Iris pigment epithelial cell (primary cell): ENCODE measurements around the gene KRT71.
A peak's percentile ranks its signal among the peaks of the same experiment; 100 is the strongest.
"Not testable (repeated sequence)": the region's sequence is repeated elsewhere in the genome, so short reads cannot be mapped to it uniquely, and the experiment has no call there.

Experiments used
- DNase-seq: peaks from one replicate; pipeline ENCODE4 v3.0.0-alpha.2; 2011; ENCODE audit warnings: low read depth

KRT71 gene

GRCh38 chr12:52552681-52553195 lies at the start of gene KRT71:
KRT71 (minus strand) TSS chr12:52553145; CDS start chr12:52553077, 68 bp downstream.
- no peak for DNase-seq

DNA sequence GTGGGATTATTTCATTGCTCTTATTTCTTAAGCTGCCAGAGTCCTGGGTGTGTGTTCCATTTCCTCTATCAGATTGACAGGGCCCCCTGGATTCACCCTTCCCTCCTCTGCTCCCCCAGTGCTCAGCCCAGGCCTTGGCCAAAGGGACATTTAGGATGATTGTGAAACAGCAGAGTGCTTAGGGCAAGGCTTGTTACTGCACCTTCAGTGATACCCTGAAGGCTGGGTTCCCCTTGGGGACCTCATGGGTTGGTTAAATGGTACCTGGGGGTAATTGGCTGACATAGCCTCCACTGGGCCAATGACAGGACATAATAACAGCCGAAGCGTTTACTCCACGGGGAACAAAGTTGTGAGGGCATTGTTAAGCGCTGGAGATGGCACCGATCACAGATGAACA lies 49.6 kb upstream of the KRT71 start:
- DNase-seq = no peak

DNA sequence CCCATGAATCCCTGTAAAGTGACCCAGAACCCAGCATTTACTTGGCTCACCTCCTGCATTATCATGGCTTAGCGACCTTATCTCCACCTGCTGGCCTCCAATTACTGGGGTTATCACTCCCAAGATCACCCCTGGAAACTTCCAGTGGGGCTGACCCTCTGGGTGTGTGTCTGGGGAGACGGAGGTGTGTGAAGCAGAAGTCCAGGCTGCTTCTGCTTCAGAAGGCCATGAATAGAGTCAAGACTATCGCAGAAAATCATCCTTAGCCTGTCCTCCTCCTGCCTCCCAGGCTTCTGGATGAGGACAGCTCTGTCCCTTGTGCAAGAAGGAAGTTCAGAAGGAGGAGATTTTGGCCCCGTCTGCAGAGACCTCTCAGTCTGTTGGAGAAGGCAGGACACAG lies 48.7 kb upstream of the KRT71 start:
- DNase-seq = no peak

DNA sequence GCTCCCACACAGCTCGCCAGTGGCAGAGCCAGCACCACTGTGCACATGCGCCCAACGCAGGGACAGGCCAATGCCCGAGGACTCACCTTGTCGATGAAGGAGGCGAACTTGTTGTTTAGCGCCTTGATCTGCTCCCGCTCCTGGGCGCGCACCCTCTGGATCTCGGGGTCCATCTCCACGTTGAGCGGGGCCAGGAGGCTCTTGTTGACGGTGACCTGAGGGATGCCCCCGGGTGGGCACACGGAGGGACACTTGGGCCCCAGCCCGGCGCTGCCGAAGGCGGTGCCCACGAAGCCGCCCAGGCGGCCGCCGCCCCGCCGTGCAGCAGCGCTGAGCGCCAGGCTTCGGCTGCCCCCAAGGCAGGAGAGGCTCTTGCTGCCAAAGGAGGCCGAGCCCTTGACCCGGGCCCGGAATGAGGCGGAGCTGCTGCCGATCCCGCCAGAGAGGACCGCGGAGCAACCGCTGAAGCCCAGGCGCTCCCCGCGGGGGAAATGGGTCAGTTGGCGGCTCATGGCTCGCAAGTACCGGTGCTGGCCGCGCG lies 48.1 kb upstream of the KRT71 start, which contains the start of gene KRT72:
Gene KRT72 (minus strand): TSS at position 523 of the 541 bp plus-strand sequence. CDS start 11 bp downstream, at position 512.
- DNase-seq = no peak

DNA sequence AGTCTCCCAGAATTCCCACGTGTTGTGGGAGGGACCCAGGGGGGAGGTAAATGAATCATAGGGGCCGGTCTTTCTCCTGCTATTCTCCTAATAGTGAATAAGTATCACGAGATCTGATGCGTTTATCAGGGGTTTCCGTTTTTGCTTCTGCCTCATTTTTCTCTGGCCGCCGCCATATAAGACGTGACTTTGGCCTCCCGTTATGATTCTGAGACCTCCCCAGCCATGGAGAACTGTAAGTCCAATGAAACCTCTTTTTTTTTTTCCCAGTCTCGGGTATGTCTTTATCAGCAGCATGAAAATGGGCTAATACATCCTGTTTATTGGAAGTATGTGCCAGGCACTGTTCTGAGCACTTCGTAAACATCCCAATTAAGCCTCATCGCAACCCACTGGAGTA lies 47.5 kb upstream of the KRT71 start:
- no peak for DNase-seq

GRCh38 chr12:52600071-52600470 lies 47.1 kb upstream of the KRT71 start:
- DNase-seq = no peak

DNA sequence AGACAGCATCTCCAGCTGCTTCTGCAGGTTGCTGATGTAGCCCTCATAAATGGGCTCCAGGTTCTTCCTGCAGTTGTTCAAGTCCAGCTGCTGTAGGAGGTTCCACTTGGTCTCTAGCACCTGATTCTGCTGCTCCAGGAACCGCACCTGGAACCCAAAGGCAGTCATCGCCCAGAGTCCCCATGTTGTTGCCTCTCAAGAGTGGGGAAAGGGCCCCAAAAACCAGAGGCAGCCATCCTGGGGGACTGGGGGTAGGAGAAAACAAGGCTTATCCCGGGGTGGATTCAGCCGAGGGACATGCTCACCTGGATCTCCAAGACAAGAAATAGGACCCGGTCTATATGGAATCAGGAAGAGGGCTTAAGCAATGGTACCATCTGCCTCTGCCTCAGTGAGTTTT lies 46.0 kb upstream of the KRT71 start:
- no peak for DNase-seq

DNA sequence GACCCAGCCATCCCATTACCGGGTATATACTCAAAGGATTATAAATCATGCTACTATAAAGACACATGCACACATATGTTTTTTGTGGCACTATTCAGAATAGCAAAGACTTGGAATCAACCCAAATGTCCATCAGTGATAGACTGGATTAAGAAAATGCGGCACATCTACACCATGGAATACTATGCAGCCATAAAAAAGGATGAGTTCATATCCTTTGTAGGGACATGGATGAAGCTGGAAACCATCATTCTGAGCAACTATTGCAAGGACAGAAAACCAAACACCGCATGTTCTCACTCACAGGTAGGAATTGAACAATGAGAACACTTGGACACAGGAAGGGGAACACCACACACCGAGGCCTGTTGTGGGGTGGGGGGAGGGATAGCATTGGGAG lies 41.3 kb upstream of the KRT71 start:
- DNase-seq = not testable (repeated sequence)

DNA sequence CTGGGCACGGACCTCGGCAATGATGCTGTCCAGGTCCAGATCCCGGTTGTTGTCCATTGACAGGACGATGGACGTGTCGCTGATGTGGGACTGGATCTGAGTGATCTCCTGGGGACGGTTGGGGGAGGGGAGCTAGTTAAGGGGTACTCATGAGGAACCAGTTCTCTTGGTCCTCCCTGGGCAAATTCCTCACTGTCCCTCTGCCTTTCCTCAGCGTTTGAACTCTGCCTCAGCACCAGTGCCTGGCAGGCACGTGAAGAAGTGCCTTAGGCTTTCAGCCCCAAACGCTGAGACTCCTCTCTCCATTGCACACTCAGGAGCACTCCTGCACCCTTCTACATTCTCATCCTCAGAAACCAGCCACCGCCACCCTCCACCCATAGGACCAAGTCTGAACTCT lies 38.6 kb upstream of the KRT71 start:
- no peak for DNase-seq

GRCh38 chr12:52590021-52590420 lies 37.1 kb upstream of the KRT71 start:
- DNase-seq = no peak

GRCh38 chr12:52587563-52587962 lies 34.6 kb upstream of the KRT71 start:
- no peak for DNase-seq

DNA sequence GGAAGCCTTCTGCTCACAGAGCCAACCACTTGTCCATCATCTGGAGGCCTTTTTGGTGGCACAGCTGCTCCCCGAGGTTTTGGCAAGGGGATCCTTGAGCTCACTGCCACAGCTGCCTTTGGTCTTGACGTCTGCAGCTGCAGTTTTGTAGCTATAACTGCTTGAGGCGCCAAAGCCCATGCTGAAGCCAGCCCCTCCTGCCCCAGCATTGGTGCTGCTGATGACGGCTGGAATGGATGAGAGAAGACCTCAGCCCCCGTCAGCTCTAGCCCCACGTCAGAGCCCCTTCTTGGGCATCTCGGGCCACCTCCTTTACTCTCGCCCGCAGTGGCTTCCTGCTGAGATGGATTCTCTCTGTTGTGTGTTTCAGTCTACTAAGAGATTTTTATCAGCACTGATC lies 33.0 kb upstream of the KRT71 start:
- DNase-seq = no peak

DNA sequence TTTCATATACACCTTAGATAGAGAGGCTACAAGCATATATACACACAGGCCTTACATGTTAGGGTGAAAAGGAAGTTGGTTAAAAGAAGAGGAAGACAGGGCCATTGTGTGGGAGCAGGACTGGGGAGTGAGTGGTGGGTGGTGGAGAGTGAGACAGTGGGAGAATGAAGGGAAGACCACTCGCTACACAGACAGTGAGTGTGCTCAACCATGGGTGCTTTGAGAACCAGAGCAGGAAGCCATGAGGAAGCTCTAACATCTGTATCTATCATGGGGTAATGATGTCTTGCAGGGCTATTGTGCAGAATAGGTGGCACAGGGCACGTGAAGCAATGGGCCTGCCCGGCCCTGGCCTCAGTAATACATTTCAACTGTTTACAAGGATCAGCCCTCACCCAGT lies 32.1 kb upstream of the KRT71 start:
- no peak for DNase-seq

DNA sequence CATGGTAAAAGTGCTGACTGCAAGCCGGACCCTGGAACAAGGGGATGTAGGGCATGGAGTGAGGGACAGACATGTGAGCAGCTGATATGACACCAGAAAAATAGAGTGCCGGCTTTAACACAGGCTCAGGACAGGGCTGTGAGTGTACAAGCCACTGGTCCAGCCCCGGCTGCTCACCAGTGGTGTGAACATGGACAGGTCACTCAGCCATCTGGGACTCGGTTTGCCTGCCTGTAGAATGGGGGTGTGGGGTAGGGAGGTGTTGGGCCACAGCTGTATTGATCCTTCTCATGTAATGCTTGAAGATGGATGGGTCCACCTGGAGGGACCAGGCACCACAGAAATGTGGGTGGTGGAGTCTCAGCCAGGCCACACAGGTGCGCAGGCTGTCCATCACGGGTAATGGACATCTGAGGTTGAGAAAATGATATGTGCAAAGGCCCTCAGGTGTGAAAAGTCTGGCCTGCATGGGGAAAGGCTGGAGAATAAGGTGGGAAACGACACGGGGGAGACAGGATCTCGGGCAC lies 31.3 kb upstream of the KRT71 start:
- DNase-seq = no peak

DNA sequence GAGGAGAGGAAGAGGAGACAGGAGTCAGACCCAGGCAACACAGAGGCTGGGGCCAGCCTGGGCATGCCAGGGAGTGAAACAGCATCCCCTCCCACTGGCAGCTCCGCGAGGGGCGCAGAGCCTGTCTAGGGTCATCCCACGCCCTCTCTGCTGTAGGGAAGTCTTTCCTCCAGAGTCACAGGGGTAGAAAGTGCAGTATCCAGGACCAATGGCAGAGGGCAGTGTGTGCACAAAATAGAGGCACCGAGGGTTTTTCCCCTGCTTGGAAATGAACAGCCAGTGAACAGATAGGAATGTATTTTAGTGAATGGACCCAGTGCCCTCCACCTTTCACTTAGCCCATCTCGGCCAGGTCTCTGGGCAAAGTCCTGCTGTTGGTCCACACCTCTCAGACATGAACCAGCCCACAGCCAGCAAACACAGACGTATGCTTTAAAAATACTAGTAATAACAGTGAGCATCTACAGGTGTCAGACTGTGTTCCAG lies 30.1 kb upstream of the KRT71 start:
- DNase-seq = peak; percentile 47

- DNase-seq = no peak
Observed at GRCh38 chr12:52582486-52582885, 29.5 kb upstream of the KRT71 start.

- peak; percentile 62 for DNase-seq
Observed at GRCh38 chr12:52581481-52581880, 28.5 kb upstream of the KRT71 start.

GRCh38 chr12:52581066-52581465 lies 28.1 kb upstream of the KRT71 start:
- DNase-seq = no peak

- DNase-seq = no peak
Observed at GRCh38 chr12:52580496-52580895, 27.6 kb upstream of the KRT71 start.

- DNase-seq = no peak
Observed at GRCh38 chr12:52579468-52580465, 26.8 kb upstream of the KRT71 start.

DNA sequence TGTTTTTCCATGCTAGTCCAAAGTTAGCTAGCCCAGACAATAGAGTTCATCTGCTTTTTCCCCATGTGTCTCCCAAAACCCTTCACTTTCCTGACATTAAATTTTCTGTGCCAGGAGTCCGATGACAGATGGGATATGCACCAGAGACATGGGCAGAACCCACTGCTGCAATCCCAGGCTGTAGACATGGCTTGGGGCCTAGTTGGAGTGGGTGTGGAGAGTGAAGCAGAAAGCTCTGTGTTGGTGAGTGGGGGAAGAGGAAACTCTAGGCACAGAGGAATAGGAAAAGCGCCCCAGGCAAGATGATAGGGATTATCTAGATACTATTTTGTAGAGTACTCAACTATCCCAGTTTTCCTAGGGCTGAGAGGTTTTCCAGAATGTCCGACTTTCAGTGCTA lies 25.5 kb upstream of the KRT71 start:
- DNase-seq = no peak

DNA sequence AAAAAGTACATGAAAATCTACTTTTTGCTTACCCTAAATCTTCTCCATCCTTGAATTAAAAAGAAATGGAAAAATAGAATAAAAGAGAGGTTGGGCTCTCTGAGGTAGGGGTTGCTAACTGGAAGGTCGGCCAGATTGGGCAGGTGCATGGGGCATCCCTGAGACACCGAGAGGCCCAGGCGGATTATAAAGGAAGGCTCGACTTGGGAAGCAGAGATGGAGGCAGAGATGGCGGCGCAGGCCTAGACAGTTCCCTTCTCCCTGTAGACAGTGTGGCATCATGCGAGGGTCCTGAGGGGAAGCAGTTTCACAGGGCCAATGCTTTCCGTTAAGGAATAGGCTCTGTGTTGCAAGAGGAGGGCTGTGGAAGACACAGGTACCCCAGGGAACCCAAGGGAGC lies 24.4 kb upstream of the KRT71 start:
- no peak for DNase-seq

GRCh38 chr12:52575948-52576347 lies 23.0 kb upstream of the KRT71 start:
- DNase-seq = no peak
